Peyer's patch (tissue), 4 donors: ENCODE results near the gene USP10.

ENCODE experiments used
- POLR2A ChIP-seq, 2 donors: fragments of 450-650 bp; IDR thresholded peaks; one replicate each; pipeline ENCODE4 v1.5.1; 2017; ENCODE audit warnings: antibody characterized with exemption in 2 of 2, mild to moderate bottlenecking in 2 of 2, moderate library complexity in 2 of 2
- TF ChIP-seq, protein P1 (sequence below), 6 experiments: fragments of 450-650 bp in 4 of 6; fragments of 200-600 bp in 2 of 6; sonication (generic) in 1 of 6; IDR thresholded peaks; one replicate each; pipeline ENCODE4 v1.5.1; 2017 to 2019; ENCODE audit warnings: antibody characterized with exemption in 6 of 6, mild to moderate bottlenecking in 3 of 6, moderate library complexity in 1 of 6

GRCh38 chr16:84710686-84711085 is 10.9 kb downstream of the USP10 start:
- TF ChIP-seq, protein P1, sequence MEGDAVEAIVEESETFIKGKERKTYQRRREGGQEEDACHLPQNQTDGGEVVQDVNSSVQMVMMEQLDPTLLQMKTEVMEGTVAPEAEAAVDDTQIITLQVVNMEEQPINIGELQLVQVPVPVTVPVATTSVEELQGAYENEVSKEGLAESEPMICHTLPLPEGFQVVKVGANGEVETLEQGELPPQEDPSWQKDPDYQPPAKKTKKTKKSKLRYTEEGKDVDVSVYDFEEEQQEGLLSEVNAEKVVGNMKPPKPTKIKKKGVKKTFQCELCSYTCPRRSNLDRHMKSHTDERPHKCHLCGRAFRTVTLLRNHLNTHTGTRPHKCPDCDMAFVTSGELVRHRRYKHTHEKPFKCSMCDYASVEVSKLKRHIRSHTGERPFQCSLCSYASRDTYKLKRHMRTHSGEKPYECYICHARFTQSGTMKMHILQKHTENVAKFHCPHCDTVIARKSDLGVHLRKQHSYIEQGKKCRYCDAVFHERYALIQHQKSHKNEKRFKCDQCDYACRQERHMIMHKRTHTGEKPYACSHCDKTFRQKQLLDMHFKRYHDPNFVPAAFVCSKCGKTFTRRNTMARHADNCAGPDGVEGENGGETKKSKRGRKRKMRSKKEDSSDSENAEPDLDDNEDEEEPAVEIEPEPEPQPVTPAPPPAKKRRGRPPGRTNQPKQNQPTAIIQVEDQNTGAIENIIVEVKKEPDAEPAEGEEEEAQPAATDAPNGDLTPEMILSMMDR (IDR thresholded peaks at IDR 0.05) = no peak
- TF ChIP-seq POLR2A (IDR thresholded peaks at IDR 0.05) = no peak
